Stimulated activated CD4-positive, alpha-beta T cell treated with anti-CD3 and anti-CD28 coated beads, Interleukin-1b, Interleukin-23, amount 100 ng/mL, for 1 hour (primary cell): Measurements from ENCODE around the gene SYT15.
"Not testable (repeated sequence)": the region's sequence is repeated elsewhere in the genome, so short reads cannot be mapped to it uniquely, and the experiment has no call there.

Experiments
- DNase-seq, 2 donors: peaks; one replicate each; pipeline ENCODE4 v3.0.0-alpha.2; 2020; ENCODE audit warnings: low read depth in 2 of 2

SYT15 gene

DNA sequence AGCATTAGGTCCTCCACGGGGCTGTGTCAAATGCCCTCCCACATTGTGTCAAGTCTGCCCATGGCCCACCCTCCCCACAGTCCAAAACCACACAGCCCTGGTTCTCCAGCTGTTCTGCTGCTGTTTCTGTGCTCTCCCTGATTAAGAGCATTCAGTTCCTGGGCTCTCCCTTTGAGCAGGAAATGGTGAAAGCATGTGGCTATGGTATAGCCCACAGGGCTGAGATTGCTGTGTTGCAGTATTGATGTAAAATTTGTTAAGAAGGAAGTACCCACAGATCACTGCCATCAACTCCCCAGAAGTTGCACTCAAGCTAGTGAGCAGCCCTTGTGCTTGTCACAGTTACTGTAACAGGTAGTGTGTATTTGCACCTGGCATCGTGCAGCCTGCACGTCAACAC, 9.3 kb downstream of the SYT15 start:
- DNase-seq = not testable (repeated sequence)

GRCh38 chr10:46589589-46589988, 10.7 kb downstream of the SYT15 start:
- DNase-seq = not testable (repeated sequence)

- not testable (repeated sequence) for DNase-seq
Observed at GRCh38 chr10:46591053-46591452, 12.1 kb downstream of the SYT15 start.

DNA sequence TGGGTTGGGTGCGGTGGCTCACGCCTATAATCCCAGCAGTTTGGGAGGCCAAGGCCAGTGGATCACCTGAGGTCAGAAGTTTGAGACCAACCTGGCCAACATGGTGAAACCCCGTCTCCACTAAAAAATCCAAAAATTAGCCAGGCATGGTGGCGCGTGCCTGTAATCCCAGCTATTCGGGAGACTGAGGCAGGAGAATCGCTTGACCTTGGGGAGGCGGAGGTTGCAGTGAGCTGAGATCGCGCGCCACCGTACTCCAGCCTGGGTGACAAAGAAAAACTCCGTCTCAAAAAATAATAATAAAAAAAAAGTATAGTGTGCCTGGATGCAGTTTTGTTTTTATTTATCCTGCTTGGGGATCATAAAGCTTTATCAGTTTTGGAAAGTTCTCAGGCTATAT, 14.4 kb downstream of the SYT15 start:
- DNase-seq = not testable (repeated sequence)

DNA sequence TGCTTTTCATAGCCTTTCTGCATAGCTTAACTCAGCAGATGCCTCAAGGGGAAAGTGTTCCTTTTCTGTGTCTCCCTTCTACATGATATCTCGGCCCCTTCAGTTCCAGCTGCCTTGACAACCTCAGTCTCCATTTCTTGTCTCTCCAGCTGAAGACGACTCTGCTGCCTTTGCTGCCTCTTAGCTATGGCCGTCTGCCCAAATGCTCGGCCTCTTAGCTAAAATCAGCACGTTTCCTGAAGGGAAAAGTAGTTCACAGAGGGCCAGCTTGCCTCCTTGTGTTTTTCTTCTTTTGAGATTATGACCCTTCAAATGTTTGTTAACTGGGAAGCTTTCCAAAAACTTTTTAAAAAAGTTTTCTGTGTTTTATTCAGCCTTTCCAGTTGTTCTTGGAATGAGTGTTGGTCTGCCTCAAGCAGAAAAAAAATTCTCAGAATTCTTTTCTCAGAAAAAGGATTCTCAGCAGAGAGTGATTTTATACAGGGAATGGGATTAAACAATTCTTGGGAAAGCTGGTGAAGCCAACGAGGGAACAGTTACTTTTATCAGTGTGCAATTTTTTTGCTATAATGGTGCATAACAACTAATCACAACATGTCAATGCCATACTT, 15.6 kb downstream of the SYT15 start:
- DNase-seq = not testable (repeated sequence)

GRCh38 chr10:46596570-46596969, 17.6 kb downstream of the SYT15 start:
- DNase-seq = not testable (repeated sequence)

GRCh38 chr10:46597616-46598246, 18.8 kb downstream of the SYT15 start:
- DNase-seq = not testable (repeated sequence)

DNA sequence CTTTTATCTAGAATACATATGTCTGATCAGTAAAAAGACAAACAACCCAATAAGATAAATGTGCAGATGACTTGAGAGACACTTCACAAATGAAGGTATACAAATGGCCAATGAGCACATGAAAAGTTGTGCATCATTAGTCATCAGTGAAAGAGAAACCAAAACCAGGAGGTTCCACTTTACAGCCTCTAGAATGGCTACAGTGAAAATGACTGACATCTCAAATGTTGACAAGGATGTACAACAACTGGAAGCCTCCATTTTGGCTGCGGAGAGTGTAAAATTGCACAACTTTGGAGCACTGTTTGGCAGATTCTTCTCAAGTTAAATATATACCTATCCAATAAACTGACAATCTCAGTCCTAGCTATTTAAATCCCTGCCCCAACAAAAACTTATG, 21.6 kb downstream of the SYT15 start:
- DNase-seq = not testable (repeated sequence)

GRCh38 chr10:46615540-46615939, 36.6 kb downstream of the SYT15 start:
- DNase-seq = not testable (repeated sequence)

GRCh38 chr10:46616227-46616626, 37.3 kb downstream of the SYT15 start:
- not testable (repeated sequence) for DNase-seq

DNA sequence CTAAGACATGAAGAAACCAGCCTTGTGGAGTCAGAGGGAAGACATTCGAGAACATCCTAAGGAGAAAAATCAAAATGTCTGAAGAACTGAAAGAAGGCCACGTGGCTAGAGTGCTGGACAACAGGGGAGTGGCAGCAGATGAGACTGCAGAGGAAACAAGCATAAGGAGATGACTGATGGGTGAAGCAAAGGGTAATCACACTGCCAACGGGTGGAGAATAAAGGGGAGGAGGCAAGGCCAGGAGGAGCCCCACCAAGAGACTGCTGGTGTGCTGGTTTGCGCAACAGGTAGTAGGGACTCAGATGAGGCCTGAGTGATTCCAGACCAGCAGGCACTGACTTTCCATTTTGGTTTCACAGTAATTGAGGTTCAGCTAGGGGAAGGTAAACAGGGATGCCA, 38.2 kb downstream of the SYT15 start:
- not testable (repeated sequence) for DNase-seq

DNA sequence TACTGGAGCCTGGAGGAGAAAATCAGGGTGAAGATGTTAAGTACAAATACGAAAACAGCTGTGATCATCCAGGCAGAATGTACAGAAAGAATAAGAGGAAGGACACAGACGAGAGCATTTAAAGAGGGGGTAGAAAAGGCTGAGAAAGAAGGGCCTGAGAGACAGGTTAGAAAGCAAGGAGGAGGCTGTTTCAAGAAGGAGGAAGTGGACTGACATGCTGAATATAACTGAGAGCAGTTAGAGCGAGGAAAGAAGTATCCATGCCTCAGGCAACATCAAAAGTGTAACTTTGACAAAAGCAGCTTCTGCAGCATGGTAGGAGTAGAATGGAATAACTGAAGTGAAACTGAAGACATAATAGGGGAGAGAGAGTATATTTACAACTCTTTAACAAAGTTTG, 39.0 kb downstream of the SYT15 start:
- not testable (repeated sequence) for DNase-seq

- not testable (repeated sequence) for DNase-seq
Observed at GRCh38 chr10:46623899-46624654, 45.1 kb downstream of the SYT15 start.

- not testable (repeated sequence) for DNase-seq
Observed at GRCh38 chr10:46629805-46630204, 50.9 kb downstream of the SYT15 start.

DNA sequence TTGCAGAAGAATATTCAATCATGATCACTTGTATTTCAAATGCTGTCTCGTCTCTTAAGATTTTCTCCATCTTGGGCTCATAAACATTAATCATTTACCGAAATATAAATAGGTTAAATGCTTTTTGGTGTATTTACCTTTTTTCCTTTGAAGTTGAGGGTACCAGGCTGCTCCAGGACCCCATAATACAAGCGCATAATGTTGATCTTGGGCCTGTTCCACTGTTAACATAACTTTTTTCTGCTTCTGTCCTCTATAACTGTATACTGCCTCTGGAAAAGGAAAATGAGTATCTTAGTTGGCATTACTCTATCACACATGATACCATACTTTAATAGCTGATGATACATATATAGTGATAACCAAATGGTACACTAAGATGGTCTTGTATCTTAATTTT, 51.9 kb downstream of the SYT15 start:
- DNase-seq = not testable (repeated sequence)

GRCh38 chr10:46631683-46632082, 52.8 kb downstream of the SYT15 start:
- not testable (repeated sequence) for DNase-seq

DNA sequence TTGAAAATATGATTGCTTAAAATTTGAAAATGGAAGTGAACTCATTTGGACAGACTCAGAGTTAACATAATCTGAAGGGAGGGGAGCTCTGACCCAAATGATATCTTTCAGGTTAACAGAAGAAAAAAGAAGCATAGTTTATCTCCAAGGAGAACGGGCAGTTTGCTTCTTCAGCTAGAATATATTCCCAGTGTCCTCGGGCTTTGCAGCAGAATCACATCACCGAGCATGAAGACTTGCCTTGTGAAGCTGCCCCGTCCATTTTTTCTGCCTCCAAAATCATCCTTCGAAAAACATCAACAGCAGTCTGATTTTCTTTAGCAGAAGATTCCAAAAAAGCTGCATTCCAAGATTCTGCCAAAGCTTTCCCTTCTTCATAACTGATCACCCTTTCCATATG, 55.8 kb downstream of the SYT15 start:
- not testable (repeated sequence) for DNase-seq

- DNase-seq = not testable (repeated sequence)
Observed at GRCh38 chr10:46635364-46635959, 56.5 kb downstream of the SYT15 start.

DNA sequence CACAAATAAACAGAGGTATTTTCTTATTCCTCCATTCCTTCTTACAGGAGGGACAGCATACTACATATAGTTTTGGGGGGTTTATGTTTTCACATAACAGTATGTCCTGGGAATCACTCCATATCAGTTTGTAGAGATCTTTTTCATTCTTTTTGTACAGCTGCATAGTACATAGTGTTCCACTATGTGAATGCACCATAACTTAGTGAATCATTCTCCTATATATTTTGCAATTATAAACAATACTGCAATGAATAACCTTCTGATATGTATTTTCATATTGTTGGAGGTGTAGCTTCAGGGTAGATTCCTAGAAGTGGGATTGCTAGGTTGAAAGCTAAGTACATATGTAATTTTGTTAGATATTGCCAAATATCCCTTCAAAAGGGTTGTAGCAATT, 61.1 kb downstream of the SYT15 start:
- not testable (repeated sequence) for DNase-seq
